GM12878 (cell line): ENCODE data around the gene CETP.

Source experiments
- CTCF ChIP-seq, 3 experiments: IDR thresholded peaks in 2 of 3; conservative IDR thresholded peaks in 1 of 3; 2 replicates each; pipeline ENCODE4 v1.5.1; 2011; ENCODE audit warnings: low read depth in 3 of 3, low read length in 3 of 3, mild to moderate bottlenecking in 3 of 3, control low read depth in 2 of 3, moderate library complexity in 2 of 3, inconsistent platforms in 1 of 3, mixed read lengths in 1 of 3; ENCODE audit not compliant: control insufficient read depth in 2 of 3, insufficient read depth in 1 of 3; ENCODE audit errors: extremely low read depth in 1 of 3
- HDAC2 ChIP-seq: fragments of 200-600 bp; sonication (generic); IDR thresholded peaks from 2 replicates; pipeline ENCODE4 v1.6.1; 2017
- POLR2A ChIP-seq: IDR thresholded peaks from 2 replicates; pipeline ENCODE4 v1.6.1; 2011; ENCODE audit warnings: low read depth, mild to moderate bottlenecking, low read length
- RAD51 ChIP-seq: fragments of 450-650 bp; IDR thresholded peaks from 2 replicates; pipeline ENCODE4 v1.6.1; 2016; ENCODE audit warnings: moderate library complexity, mild to moderate bottlenecking, inconsistent platforms
- RCOR1 ChIP-seq: conservative IDR thresholded peaks from 2 replicates; pipeline ENCODE4 v1.6.1; 2012; ENCODE audit warnings: low read depth, low read length, improper control_type of control experiment
- SKIL ChIP-seq: fragments of 450-650 bp; IDR thresholded peaks from 2 replicates; pipeline ENCODE4 v1.6.1; 2017; ENCODE audit warnings: mild to moderate bottlenecking, low read depth, inconsistent platforms; ENCODE audit not compliant: poor library complexity, severe bottlenecking

- TF ChIP-seq POLR2A (no peak), RCOR1 (no peak), HDAC2 (no peak), SKIL (no peak), RAD51 (no peak), CTCF (IDR thresholded peaks at IDR 0.05 in 2 of 3, conservative IDR thresholded peaks at IDR 0.05 in 1 of 3; ENCODE audit: control insufficient read depth in 2 of 3, extremely low read depth in 1 of 3, insufficient read depth in 1 of 3, low read depth in 3 of 3, low read length in 3 of 3) (no peak)
Observed at GRCh38 chr16:56935201-56935600, 26.5 kb upstream of the CETP start.
